ENCODE results near the gene BICDL2.
"Not testable (repeated sequence)": the region's sequence is repeated elsewhere in the genome, so short reads cannot be mapped to it uniquely, and the experiment has no call there.

BICDL2 gene

GRCh38 chr16:3063625-3064386 is 27.1 kb upstream of the BICDL2 start:
- DNase-seq, result no peak

GRCh38 chr16:3062553-3062952 is 25.8 kb upstream of the BICDL2 start:
- no peak for DNase-seq

GRCh38 chr16:3060339-3061127 is 23.8 kb upstream of the BICDL2 start:
- no peak for DNase-seq

- DNase-seq, result no peak
Observed at GRCh38 chr16:3059723-3060242, 23.0 kb upstream of the BICDL2 start.

DNA sequence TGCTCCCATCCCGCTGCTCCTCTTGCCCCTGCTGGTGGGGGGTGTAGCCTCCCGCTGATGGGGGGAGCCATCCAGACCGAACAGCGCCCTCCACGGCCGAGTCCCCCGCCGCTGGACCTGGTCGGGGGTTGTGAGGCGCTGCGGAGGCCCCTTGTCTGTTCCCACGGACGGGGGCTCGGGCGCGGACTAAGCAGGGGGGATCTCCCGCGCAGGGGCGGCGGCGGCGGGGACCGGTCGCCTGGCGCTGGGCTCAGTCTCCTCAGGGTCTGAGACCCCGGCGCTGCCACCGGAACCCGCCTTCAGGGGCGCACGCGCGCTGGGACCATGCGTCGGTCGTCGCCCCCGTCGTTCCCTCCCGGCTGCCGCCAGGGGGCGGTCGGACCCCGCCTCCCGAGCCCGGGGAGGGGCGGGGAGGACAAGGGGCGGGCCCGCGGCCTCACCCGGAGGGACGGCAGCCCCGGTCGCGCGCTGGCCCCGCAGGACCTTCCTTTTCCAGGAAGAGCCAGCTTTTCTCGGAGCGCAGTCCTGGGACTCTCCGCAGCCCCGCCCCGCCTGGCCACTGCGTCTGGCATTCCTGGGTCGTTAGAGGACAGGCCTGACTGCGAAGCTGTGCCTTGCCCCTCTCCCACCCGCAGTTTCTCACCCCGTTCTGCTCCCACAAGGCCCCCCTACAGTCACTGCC is 22.4 kb upstream of the BICDL2 start:
- no peak for DNase-seq

DNA sequence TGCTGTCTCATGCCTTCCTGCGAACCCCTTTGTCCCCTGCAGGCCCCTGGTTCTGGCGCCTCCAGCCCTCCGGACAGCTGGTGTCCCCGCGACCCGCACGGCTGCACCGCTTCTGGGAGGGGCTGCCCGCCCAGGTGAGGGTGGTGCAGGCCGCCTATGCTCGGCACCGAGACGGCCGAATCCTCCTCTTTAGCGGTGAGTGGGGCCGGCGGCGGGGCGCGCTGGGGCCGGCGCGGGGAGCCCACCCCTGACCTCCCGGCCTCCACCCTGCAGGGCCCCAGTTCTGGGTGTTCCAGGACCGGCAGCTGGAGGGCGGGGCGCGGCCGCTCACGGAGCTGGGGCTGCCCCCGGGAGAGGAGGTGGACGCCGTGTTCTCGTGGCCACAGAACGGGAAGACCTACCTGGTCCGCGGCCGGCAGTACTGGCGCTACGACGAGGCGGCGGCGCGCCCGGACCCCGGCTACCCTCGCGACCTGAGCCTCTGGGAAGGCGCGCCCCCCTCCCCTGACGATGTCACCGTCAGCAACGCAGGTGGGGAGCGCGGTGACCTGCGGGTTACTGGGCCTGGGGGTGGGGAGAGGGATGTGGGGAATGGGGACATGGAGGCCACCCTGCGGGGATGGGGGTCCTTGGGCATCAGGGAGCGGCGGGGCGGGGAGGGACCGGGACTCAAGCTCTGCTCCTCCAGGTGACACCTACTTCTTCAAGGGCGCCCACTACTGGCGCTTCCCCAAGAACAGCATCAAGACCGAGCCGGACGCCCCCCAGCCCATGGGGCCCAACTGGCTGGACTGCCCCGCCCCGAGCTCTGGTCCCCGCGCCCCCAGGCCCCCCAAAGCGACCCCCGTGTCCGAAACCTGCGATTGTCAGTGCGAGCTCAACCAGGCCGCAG is 21.6 kb upstream of the BICDL2 start:
- no peak for DNase-seq

DNA sequence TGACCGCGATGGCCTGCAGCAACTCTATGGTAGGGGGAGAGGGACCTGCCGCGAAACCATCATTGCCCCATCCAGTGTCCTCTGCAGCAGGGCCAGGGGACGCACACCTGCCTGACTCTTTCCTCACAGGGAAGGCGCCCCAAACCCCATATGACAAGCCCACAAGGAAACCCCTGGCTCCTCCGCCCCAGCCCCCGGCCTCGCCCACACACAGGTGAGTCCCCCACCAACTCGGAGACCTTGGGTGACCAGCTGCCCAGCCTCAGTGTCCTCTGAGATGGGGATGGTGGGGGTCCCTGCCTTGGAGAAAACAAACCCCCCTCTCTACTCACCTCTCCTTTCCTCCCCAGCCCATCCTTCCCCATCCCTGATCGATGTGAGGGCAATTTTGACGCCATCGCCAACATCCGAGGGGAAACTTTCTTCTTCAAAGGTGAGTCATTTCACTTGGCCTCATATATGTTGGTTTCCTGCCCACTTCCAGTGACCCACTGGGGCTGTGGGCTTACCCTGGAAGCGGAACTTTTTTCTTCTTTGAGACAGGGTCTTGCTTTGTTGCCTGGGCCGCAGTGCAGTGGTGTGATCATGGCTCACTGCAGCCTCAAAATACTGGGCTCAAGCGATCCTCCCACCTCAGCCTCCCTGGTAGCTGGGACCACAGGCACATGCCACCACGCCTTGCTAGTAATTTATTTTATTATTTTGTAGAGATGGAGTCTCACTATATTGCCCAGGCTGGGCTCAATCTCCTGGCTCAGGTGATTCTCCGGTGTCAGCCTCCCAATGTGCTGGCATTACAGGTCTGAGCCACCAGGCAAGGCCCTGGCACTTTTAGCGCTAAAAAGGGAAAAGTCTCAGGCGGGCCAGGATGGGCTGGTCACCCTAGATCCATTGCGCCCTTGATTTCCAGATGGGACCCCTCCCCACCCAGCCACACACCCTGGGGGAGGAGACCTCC is 20.7 kb upstream of the BICDL2 start:
- DNase-seq, result no peak

DNA sequence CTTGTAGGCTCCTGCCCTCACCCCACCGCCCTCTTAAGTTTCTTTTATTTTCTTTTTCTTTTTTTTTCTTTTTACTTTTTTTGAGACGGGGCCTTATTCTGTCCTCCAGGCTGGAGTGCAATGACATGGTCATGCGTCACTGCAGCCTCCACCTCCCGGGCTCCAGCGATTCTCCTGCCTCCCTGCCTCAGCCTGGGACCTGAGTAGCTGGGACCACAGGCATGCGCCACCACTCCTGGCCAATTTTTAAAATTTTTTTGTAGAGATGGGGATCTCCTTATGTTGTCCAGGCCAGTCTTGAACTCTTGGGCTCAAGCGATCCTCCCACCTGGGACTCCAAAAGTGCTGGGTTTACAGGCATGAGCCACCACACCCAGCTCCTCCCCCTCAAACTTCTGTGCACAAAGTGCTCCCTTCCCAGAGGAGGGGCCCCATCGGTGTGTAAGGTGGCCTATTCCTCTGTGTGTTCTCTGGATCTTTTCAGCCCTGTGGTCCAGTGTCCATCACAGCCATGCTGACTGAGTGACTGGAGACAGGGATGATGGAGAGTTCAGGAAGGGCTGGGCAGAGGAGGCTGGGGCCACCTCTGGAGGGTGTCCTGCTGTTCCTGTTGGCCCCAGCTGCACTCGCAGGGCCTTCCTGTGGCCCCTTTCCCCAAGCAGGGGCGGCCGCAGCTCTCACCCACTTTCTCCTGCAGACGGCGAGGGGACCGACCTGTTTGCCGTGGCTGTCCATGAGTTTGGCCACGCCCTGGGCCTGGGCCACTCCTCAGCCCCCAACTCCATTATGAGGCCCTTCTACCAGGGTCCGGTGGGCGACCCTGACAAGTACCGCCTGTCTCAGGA is 19.8 kb upstream of the BICDL2 start:
- no peak for DNase-seq

- not testable (repeated sequence) for DNase-seq
Observed at GRCh38 chr16:3055734-3056115, 19.0 kb upstream of the BICDL2 start.

DNA sequence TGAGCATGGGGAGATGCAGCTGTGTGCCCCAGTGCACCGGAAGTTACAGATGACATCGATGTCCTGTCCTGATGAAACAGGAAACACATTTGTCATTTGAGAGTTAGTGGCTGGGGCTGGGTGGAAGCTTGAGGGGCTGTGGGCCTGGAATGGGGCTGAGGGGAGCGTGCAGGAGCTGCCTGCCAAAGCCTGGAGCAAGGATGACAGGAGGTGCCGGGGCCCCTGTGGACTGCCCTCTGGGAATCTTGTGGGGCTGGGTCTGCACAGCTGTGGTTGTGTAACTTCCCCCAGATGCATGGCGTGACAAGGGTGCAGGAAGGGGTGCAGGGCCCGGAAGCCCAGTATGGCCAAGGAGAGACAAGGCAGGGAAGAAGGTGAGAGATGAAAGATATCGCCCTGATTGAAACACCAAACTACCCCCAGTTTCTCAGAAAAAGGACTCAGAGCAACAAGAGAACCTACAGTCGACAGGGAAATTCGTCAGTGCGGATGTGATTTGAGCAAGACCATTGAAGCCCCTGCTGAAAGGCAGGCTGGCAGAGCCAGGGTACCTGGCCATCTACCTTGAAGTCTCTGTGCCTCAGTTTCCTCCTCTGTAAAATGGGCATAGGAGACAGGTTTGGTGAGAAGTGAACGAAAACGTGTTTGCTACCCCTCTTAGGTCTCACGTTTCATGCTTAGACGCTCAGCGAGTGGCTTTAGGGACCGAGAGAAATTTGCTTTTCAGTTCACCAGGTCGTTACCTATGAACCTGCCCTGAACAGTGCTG is 18.4 kb upstream of the BICDL2 start:
- no peak for DNase-seq

- not testable (repeated sequence) for DNase-seq
Observed at GRCh38 chr16:3053330-3053710, 16.6 kb upstream of the BICDL2 start.

DNA sequence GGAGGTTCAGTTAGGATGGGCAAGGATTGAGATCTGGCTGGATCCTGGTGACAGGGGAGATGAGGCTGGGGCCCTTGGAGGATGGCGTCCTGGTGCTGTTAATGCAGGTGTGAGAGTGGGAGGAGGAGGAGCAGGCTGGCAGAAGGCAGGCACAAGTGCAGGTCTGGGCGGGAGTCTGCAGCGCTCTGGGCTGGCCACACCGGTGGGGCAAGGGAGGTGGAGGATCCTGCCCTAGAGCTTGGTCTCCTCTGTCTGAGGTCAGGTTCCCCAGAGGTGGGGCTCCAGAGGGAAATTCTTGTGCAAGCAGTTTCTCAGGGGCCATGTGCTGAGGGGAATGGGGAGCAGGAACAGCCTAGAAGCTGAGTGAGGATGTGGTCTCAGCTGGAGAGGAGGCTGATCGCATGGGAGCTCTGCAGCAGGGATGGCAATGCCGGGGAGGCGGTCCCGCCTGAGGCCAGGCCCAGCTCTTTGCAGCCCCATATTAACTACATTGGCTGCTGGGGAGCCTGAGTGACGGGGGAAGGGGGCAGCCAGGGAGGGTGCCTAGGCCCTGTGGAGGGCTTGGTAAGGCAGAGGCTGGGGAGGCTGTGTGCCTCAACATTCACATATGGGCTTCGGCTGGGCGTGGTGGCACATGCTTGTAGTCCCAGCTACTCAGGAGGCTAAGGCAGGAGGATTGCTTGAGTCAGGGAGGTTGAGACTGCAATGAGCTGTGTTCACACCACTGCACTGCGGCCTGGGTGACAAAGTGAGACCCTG is 16.0 kb upstream of the BICDL2 start:
- not testable (repeated sequence) for DNase-seq

DNA sequence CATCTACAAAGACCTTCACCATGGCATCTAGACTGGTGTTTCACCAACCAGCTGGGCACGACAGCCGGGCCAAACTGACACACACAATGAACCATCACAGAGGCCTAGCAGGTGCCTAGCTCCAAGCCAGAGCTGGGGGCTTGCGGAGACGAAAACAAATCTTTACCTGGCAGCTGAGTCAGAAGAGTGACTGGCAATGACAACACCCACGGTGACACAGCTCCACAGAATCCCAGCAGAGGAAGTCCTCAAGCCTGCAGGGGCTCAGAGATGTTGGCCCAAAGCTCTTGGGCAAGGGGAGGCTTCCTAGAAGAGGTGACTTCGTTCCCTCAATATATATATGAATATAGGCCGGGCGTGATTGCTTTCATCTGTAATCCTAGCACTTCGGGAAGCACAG is 14.8 kb upstream of the BICDL2 start:
- DNase-seq, result no peak

GRCh38 chr16:3051009-3051408 is 14.3 kb upstream of the BICDL2 start:
- no peak for DNase-seq

- no peak for DNase-seq
Observed at GRCh38 chr16:3050487-3050886, 13.7 kb upstream of the BICDL2 start.

DNA sequence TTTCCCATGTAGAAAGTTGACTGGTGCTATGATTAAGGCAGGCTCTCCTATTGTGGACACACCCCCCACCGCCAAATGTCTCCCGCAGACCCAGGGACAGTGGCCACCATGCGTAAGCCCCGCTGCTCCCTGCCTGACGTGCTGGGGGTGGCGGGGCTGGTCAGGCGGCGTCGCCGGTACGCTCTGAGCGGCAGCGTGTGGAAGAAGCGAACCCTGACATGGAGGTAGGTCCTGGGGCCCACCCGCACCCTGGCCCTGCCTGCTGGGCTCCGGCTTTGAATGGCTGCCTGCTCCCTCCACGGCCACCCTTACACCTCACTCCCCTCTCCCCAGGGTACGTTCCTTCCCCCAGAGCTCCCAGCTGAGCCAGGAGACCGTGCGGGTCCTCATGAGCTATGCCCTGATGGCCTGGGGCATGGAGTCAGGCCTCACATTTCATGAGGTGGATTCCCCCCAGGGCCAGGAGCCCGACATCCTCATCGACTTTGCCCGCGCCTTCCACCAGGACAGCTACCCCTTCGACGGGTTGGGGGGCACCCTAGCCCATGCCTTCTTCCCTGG is 13.3 kb upstream of the BICDL2 start:
- no peak for DNase-seq

GRCh38 chr16:3047387-3047720 is 10.6 kb upstream of the BICDL2 start:
- DNase-seq, result no peak

DNA sequence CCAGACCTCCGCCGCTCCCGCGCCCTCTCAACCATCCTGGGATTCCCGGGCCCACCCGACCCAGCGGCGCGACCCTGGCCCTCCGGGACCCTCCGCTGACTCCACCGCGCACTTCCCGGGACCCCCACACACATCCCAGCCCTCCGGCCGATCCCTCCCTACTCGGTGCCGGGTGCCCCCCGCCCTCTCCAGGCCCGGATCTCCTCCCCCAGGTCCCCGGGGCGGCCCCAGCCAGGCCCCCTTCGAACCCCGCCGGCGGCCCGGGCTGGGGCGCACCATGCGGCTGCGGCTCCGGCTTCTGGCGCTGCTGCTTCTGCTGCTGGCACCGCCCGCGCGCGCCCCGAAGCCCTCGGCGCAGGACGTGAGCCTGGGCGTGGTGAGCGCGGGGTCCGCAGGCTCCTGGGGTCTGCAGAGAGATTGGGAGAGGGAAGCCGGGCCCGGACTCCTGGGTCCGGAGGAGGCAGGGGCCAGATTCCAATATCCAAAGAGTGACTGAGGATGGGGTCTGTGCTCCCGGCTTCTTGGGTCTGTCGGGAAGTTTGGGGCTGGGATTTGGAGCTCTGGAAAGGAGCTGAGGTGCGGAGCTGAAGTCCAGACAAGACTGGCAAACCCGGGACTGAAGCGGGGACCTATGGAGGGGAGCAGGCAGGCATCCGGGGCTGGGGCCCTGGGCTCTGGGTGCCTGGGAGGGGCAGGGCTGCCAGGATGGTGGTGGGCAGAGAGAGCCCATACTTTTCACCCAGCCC is 10.1 kb upstream of the BICDL2 start:
- no peak for DNase-seq

All from NCI-H187 treated with DMSO at 0.1 percent for 48 hours (cell line).